GM21367 (cell line): ENCODE measurements around the gene RBM19.

Experiments used
- ATAC-seq: cut with Tn5 transposase; IDR thresholded peaks from one replicate; pipeline ENCODE4 v1.9.1; 2021; ENCODE audit not compliant: unreplicated experiment

The RBM19 gene

GRCh38 chr12:113889076-113889475 is 77.0 kb downstream of the RBM19 start:
- no peak for ATAC-seq

GRCh38 chr12:113888435-113888834 is 77.7 kb downstream of the RBM19 start:
- ATAC-seq, result no peak

GRCh38 chr12:113887906-113888305 is 78.2 kb downstream of the RBM19 start:
- ATAC-seq, result no peak

GRCh38 chr12:113886721-113887120 is 79.4 kb downstream of the RBM19 start:
- ATAC-seq, result no peak

- ATAC-seq, result no peak
Measured at GRCh38 chr12:113884392-113884791, 81.7 kb downstream of the RBM19 start.

GRCh38 chr12:113882690-113883089 is 83.4 kb downstream of the RBM19 start:
- no peak for ATAC-seq

- no peak for ATAC-seq
Measured at GRCh38 chr12:113880988-113881962, 84.8 kb downstream of the RBM19 start.

- ATAC-seq, result no peak
Measured at GRCh38 chr12:113880326-113880725, 85.8 kb downstream of the RBM19 start.

GRCh38 chr12:113879658-113880057 is 86.5 kb downstream of the RBM19 start:
- ATAC-seq, result no peak

- no peak for ATAC-seq
Measured at GRCh38 chr12:113877607-113878006, 88.5 kb downstream of the RBM19 start.

GRCh38 chr12:113876160-113876559 is 90.0 kb downstream of the RBM19 start:
- no peak for ATAC-seq

- no peak for ATAC-seq
Measured at GRCh38 chr12:113875691-113876090, 90.4 kb downstream of the RBM19 start.

GRCh38 chr12:113874999-113875561 is 91.0 kb downstream of the RBM19 start:
- ATAC-seq, result no peak

GRCh38 chr12:113874326-113874725 is 91.8 kb downstream of the RBM19 start:
- ATAC-seq, result no peak

- ATAC-seq, result no peak
Measured at GRCh38 chr12:113873740-113874139, 92.4 kb downstream of the RBM19 start.

GRCh38 chr12:113870890-113871289 is 95.2 kb downstream of the RBM19 start:
- ATAC-seq, result no peak

GRCh38 chr12:113870035-113870434 is 96.1 kb downstream of the RBM19 start:
- no peak for ATAC-seq

- ATAC-seq, result no peak
Measured at GRCh38 chr12:113868365-113868764, 97.8 kb downstream of the RBM19 start.

GRCh38 chr12:113867258-113867657 is 98.9 kb downstream of the RBM19 start:
- no peak for ATAC-seq

- no peak for ATAC-seq
Measured at GRCh38 chr12:113866496-113866895, 99.6 kb downstream of the RBM19 start.

- ATAC-seq, result no peak
Measured at GRCh38 chr12:113863455-113863845, 102.7 kb downstream of the RBM19 start.
